Fibroblast of lung (primary cell): ENCODE measurements around the gene ITGA8. TPM values are rescaled to one million over a fixed set of nuclear protein-coding genes. Genes with fewer than 3 reads are reported as not detected.
A peak's percentile ranks its signal among the peaks of the same experiment; 100 is the strongest.

Experiments
- DNase-seq, 2 donors: peaks; one replicate each; pipeline versions ENCODE4 v3.0.0 to v3.0.0-alpha.2; 2010; ENCODE audit warnings: low read depth in 2 of 2
- H2AFZ ChIP-seq: 2 replicates; pipeline ENCODE4 v1.5.1; 2012; ENCODE audit warnings: low read length, control low read depth, inconsistent platforms
- H3K27ac ChIP-seq: 2 replicates; pipeline ENCODE4 v1.5.1; 2011; ENCODE audit warnings: low read length, control low read depth; ENCODE audit not compliant: insufficient read depth
- H3K27me3 ChIP-seq: 2 replicates; pipeline ENCODE4 v1.5.1; 2011; ENCODE audit warnings: mild to moderate bottlenecking, low read length; ENCODE audit not compliant: control insufficient read depth, insufficient read depth
- H3K36me3 ChIP-seq: 2 replicates; pipeline ENCODE4 v1.5.1; 2011; ENCODE audit warnings: low read length; ENCODE audit not compliant: control insufficient read depth, insufficient read depth
- H3K4me1 ChIP-seq: 2 replicates; pipeline ENCODE4 v1.5.1; 2011; ENCODE audit warnings: low read length; ENCODE audit not compliant: control insufficient read depth, insufficient read depth; ENCODE audit errors: extremely low read depth
- H3K4me2 ChIP-seq: 2 replicates; pipeline ENCODE4 v1.5.1; 2011; ENCODE audit warnings: low read length, control low read depth; ENCODE audit not compliant: insufficient read depth; ENCODE audit errors: extremely low read depth
- H3K4me3 ChIP-seq, 4 experiments: fragments of 200-600 bp in 1 of 4; sonication (generic) in 1 of 4; replicated peaks in 1 of 4; 2 replicates each; pipeline ENCODE4 v1.5.1; 2011 to 2016; ENCODE audit warnings: low read length in 4 of 4, low read depth in 3 of 4, mild to moderate bottlenecking in 3 of 4, control low read depth in 2 of 4, inconsistent platforms in 1 of 4, mixed read lengths in 1 of 4; ENCODE audit not compliant: insufficient read depth in 1 of 4; ENCODE audit errors: control extremely low read depth in 1 of 4
- H3K79me2 ChIP-seq: 2 replicates; pipeline ENCODE4 v1.5.1; 2012; ENCODE audit warnings: mild to moderate bottlenecking, low read length, inconsistent platforms; ENCODE audit not compliant: control insufficient read depth, insufficient read depth
- H3K9ac ChIP-seq: 2 replicates; pipeline ENCODE4 v1.5.1; 2011; ENCODE audit warnings: mild to moderate bottlenecking, low read length, control low read depth; ENCODE audit not compliant: insufficient read depth
- H3K9me3 ChIP-seq: 2 replicates; pipeline ENCODE4 v1.5.1; 2012; ENCODE audit warnings: low read depth, low read length; ENCODE audit not compliant: control insufficient read depth, insufficient read depth
- H4K20me1 ChIP-seq: 2 replicates; pipeline ENCODE4 v1.5.1; 2011; ENCODE audit warnings: low read length; ENCODE audit not compliant: control insufficient read depth, insufficient read depth; ENCODE audit errors: extremely low read depth
- CTCF ChIP-seq, 2 donors: IDR thresholded peaks in 1 of 2; conservative IDR thresholded peaks in 1 of 2; 1 replicate in 1 of 2; 2 replicates in 1 of 2; pipeline ENCODE4 v1.5.1; 2011 to 2012; ENCODE audit warnings: low read length in 2 of 2, control low read depth in 1 of 2, inconsistent platforms in 1 of 2, low read depth in 1 of 2, mild to moderate bottlenecking in 1 of 2
- EZH2 ChIP-seq: IDR thresholded peaks from 2 replicates; pipeline ENCODE4 v1.5.1; 2012; ENCODE audit warnings: low read length, control low read depth, mild to moderate bottlenecking; ENCODE audit errors: missing control alignments
- polyA plus RNA-seq, 2 donors: library from polyadenylated mRNA; depleted of rRNA in 1 of 2; stranded (reverse) in 1 of 2; unstranded in 1 of 2; fragments of >200 nt; gene quantifications; 2 replicates each; pipeline ENCODE4 v1.2.1, GENCODE V29; 2011 to 2012; ENCODE audit warnings: missing spikeins in 1 of 2
- total RNA-seq: library from RNA; depleted of rRNA; stranded (reverse); fragments of >200 nt; gene quantifications from 2 replicates; pipeline ENCODE4 v1.2.1, GENCODE V29; 2014

ITGA8 gene
- total and polyA plus RNA-seq, 2 donors (not counting 1 experiment from before 2014, with no cell fraction given) = 0.62 to 0.99 TPM

GRCh38 chr10:15710455-15710854 lies 9.3 kb downstream of the ITGA8 start:
- no peak overlapping the region for H2AFZ ChIP-seq
- no peaks in the 10 kb centered on the region for H3K27me3 ChIP-seq
- H3K4me2 ChIP-seq = no peak overlapping the region
- no peaks in the 10 kb centered on the region for H3K79me2 ChIP-seq
- no peak overlapping the region for H3K27ac ChIP-seq
- DNase-seq = no peak
- no peaks in the 10 kb centered on the region for H3K36me3 ChIP-seq
- H3K9ac ChIP-seq = no peak overlapping the region
- TF ChIP-seq EZH2 (no peak), CTCF (conservative IDR thresholded peaks at IDR 0.05 in 1 of 2, IDR thresholded peaks at IDR 0.05 in 1 of 2; ENCODE audit: low read depth in 1 of 2, low read length in 2 of 2) (no peak)
- H3K4me3 ChIP-seq = no peak overlapping the region
- H3K4me1 ChIP-seq = no peaks in the 10 kb centered on the region
- no peaks in the 10 kb centered on the region for H4K20me1 ChIP-seq
- H3K9me3 ChIP-seq = no peaks in the 10 kb centered on the region

DNA sequence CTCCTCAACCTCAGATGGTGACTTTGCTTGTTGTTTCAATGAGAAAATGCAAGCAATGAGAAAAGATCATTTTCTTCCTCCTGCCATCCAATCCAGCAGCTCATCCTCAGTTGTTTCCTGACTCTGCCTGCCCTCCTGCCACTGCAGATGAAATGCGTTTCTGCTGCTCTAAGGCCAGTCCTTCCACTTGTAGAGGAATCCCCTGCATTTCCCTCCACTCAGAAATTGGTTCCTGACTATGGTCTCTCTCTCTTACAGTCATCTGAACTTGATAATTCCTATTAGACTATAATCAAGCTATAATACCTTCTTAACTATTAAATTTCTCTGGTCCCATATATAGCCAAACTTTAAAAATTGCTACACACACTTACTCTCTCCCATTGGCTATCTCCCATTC lies 14.4 kb downstream of the ITGA8 start:
- Histone ChIP-seq H3K27me3 (no peaks in the 10 kb centered on the region), H3K4me2 (no peak overlapping the region), H4K20me1 (no peaks in the 10 kb centered on the region), H3K9me3 (no peaks in the 10 kb centered on the region), H3K9ac (no peak overlapping the region), H3K4me1 (no peaks in the 10 kb centered on the region), H2AFZ (no peak overlapping the region), H3K36me3 (no peaks in the 10 kb centered on the region), H3K4me3 (no peak overlapping the region), H3K79me2 (no peaks in the 10 kb centered on the region), H3K27ac (no peak overlapping the region)
- no peak for DNase-seq
- TF ChIP-seq EZH2 = no peak
- TF ChIP-seq CTCF (conservative IDR thresholded peaks at IDR 0.05 in 1 of 2, IDR thresholded peaks at IDR 0.05 in 1 of 2; ENCODE audit: low read depth in 1 of 2, low read length in 2 of 2) = no peak

DNA sequence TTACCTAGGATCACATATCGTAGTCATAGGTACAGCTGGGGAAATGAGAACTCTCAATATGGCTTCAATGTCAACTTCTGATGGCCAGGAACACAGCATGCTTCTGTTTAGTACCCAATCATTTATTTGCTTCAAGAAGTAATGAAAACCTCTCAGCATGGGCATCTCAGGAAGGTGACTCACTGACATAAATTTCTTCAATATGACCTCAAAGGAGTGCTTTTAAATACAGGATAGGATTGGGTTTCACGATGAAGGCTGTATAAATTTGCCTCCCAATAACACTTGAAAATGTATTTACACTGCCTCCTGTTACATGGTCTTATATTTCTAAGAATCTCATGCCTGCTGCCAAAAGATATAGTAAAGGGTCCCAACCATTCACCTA lies 15.1 kb downstream of the ITGA8 start:
- Histone ChIP-seq H3K4me3 (no peak overlapping the region), H3K9ac (no peak overlapping the region), H3K27ac (no peak overlapping the region)

More for the DNA sequence above, 15.1 kb downstream of the ITGA8 start:
- Histone ChIP-seq H3K9me3 (no peaks in the 10 kb centered on the region), H3K27me3 (no peaks in the 10 kb centered on the region), H3K4me2 (no peak overlapping the region), H2AFZ (no peak overlapping the region), H4K20me1 (no peaks in the 10 kb centered on the region), H3K36me3 (no peaks in the 10 kb centered on the region), H3K79me2 (no peaks in the 10 kb centered on the region), H3K4me1 (no peaks in the 10 kb centered on the region)
- DNase-seq = peak in 1 of 2 donors; percentile 4
- TF ChIP-seq EZH2 = no peak
- TF ChIP-seq CTCF (conservative IDR thresholded peaks at IDR 0.05 in 1 of 2, IDR thresholded peaks at IDR 0.05 in 1 of 2; ENCODE audit: low read depth in 1 of 2, low read length in 2 of 2) = no peak
